GM23248 (cell line): ENCODE measurements around the gene DOK4. TPM values are rescaled to one million over a fixed set of nuclear protein-coding genes. Genes with fewer than 3 reads are reported as not detected.

Source experiments
- DNase-seq: peaks from one replicate; pipeline ENCODE4 v3.0.0-alpha.2; 2015
- H2AFZ ChIP-seq: fragments of 200-600 bp; sonication (generic); 2 replicates; pipeline ENCODE4 v1.6.1; 2016; ENCODE audit warnings: antibody characterized with exemption
- H3F3A ChIP-seq: fragments of 200-600 bp; sonication (generic); 2 replicates; pipeline ENCODE4 v1.6.1; 2016; ENCODE audit warnings: mild to moderate bottlenecking, antibody characterized with exemption, mixed run types; ENCODE audit not compliant: insufficient read depth
- H3K27ac ChIP-seq: fragments of 200-600 bp; sonication (generic); 2 replicates; pipeline ENCODE4 v1.5.1; 2016; ENCODE audit warnings: mild to moderate bottlenecking
- H3K27me3 ChIP-seq: fragments of 200-600 bp; sonication (generic); replicated peaks from 2 replicates; pipeline ENCODE4 v1.6.1; 2016; ENCODE audit warnings: mild to moderate bottlenecking; ENCODE audit not compliant: insufficient read depth
- H3K36me3 ChIP-seq: fragments of 200-600 bp; sonication (generic); 2 replicates; pipeline ENCODE4 v1.6.1; 2016; ENCODE audit warnings: low read depth, mild to moderate bottlenecking
- H3K4me1 ChIP-seq: fragments of 200-600 bp; sonication (generic); 2 replicates; pipeline ENCODE4 v1.6.1; 2016; ENCODE audit warnings: mild to moderate bottlenecking; ENCODE audit not compliant: insufficient read depth
- H3K4me2 ChIP-seq: fragments of 200-600 bp; sonication (generic); one replicate; pipeline ENCODE4 v1.6.1; 2016; ENCODE audit warnings: mild to moderate bottlenecking; ENCODE audit not compliant: unreplicated experiment
- H3K4me3 ChIP-seq: fragments of 200-600 bp; sonication (generic); 2 replicates; pipeline ENCODE4 v1.5.1; 2016; ENCODE audit warnings: mild to moderate bottlenecking
- H3K79me2 ChIP-seq: fragments of 200-600 bp; sonication (generic); 2 replicates; pipeline ENCODE4 v1.6.1; 2016; ENCODE audit warnings: mild to moderate bottlenecking; ENCODE audit not compliant: insufficient read depth
- H3K9ac ChIP-seq: fragments of 200-600 bp; sonication (generic); 2 replicates; pipeline ENCODE4 v1.6.1; 2016; ENCODE audit warnings: mild to moderate bottlenecking
- H3K9me2 ChIP-seq: fragments of 200-600 bp; sonication (generic); 2 replicates; pipeline ENCODE4 v1.6.1; 2016; ENCODE audit warnings: mixed run types, mild to moderate bottlenecking, moderate library complexity; ENCODE audit not compliant: insufficient read depth
- H3K9me3 ChIP-seq: fragments of 200-600 bp; sonication (generic); one replicate; pipeline ENCODE4 v1.6.1; 2017; ENCODE audit warnings: low read depth
- H4K20me1 ChIP-seq: fragments of 200-600 bp; sonication (generic); 2 replicates; pipeline ENCODE4 v1.6.0; 2016; ENCODE audit not compliant: insufficient read depth
- EZH2 ChIP-seq: fragments of 200-600 bp; sonication (generic); IDR thresholded peaks from 2 replicates; pipeline ENCODE4 v1.6.1; 2018; ENCODE audit warnings: antibody characterized with exemption, mild to moderate bottlenecking; ENCODE audit not compliant: insufficient read depth, poor library complexity, severe bottlenecking
- EZH2phosphoT487 ChIP-seq: fragments of 200-600 bp; sonication (generic); IDR thresholded peaks from 2 replicates; pipeline ENCODE4 v1.6.1; 2018; ENCODE audit warnings: antibody characterized with exemption, moderate library complexity, mild to moderate bottlenecking, low read depth; ENCODE audit not compliant: insufficient read depth
- WGBS, 2 experiments: methylation state at CpG; one replicate each; pipeline ENCODE4 v1.1.6; 2015 to 2017; ENCODE audit warnings: low lambda C conversion rate in 2 of 2, low coverage in 1 of 2; ENCODE audit errors: missing lambda C conversion rate in 2 of 2; 5-methylcytosine and 5-hydroxymethylcytosine counted together
- in situ Hi-C: fragments of 300-500 bp; cut with MboI; formaldehyde crosslinking; loops from 2 replicates; pipeline ENCODE4 v1.15.0; 2020
- polyA plus RNA-seq: library from polyadenylated mRNA; unstranded; fragments of >200 nt; fragmentation: Nextera tagmentation; extraction: Ambion mirVana; gene quantifications from 2 replicates; pipeline ENCODE4 v1.2.1, GENCODE V29; 2016
- total RNA-seq: library from RNA; depleted of rRNA; stranded (reverse); fragments of >200 nt; shearing (Covaris generic); gene quantifications from 2 replicates; pipeline ENCODE4 v1.2.3, GENCODE V29; 2014

DOK4 gene
- total and polyA plus RNA-seq, 2 experiments from 2014 or later = 44.6 to 60.5 TPM

DNA sequence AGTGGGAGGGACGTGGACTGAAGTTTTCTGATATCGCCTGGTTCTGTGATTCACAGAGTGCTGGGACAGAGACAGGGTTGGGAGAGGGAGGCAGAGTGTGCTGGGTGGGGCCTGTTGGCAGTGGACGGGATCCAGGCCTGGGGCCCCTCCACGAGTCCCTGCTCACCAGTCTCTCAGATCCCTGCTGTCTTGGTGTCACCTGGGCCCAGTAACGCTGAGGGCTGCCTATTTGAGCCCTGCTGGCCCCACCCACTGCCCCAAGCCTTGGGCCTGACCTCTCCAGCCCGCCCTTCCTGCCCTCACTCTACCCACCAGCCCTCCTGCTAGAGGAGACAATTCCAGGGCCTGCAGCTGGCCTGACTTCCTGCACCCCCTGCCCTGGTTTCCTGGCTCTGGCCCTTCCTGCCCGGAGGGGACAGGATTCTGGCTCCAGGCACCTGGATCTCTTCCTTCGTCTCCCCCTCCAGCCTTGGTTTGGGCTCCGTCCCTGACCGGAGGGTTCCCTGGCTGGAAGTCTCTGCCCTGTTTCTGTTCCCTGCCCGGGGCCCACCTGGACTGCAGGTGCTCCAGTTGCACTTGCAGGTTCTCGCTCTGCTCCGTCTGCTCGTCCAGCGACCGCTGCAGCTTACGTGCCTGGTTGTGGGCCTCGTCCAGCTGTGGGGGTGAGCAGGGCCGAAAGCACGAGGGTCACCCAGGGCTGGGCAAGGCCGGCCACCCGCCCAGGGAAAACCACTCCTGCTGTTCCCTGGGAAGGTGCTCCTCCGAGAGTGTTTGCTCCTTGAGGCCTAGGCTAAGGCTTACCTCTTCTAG lies 28.7 kb upstream of the DOK4 start:
- Histone ChIP-seq H4K20me1 (no peaks in the 10 kb centered on the region), H3K79me2 (no peaks in the 10 kb centered on the region), H3K4me2 (no peak overlapping the region), H2AFZ (no peak overlapping the region), H3K9ac (no peak overlapping the region), H3K9me3 (no peaks in the 10 kb centered on the region), H3K4me3 (no peak overlapping the region), H3K36me3 (no peaks in the 10 kb centered on the region), H3F3A (no peaks in the 10 kb centered on the region), H3K4me1 (no peaks in the 10 kb centered on the region), H3K27ac (no peak overlapping the region), H3K9me2 (no peaks in the 10 kb centered on the region), H3K27me3 (no peaks in the 10 kb centered on the region)
- DNase-seq = no peak
- in situ Hi-C loops = loop anchor here (10.0 kb wide), 1 partner anchor 210 kb away; no protein-coding TSS in a partner anchor
- WGBS, 2 experiments = 89 to 94% methylated on average over 20 to 23 of the region's 23 CpGs
- TF ChIP-seq EZH2 (no peak), EZH2phosphoT487 (no peak)

DNA sequence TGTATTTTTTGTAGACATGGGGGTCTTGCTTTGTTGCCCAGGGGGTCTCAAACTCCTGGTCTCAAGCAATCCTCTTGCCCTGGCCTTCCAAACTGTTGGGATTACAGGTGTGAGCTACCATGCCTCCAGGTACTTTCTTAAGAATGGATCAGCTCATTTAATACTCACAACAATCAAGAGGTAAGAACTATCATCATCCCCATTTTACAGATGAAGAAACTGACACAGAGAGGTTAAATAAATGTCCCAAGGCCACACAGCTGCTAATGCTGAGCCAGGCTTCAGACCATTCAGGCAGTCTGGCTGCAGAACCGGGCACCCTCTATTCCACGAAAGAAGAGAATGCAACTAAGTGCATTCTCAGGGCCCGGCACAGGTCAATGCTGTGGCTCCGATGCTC lies 28.1 kb upstream of the DOK4 start:
- H2AFZ ChIP-seq = no peak overlapping the region
- no peaks in the 10 kb centered on the region for H4K20me1 ChIP-seq
- in situ Hi-C loops = loop anchor here (10.0 kb wide), 1 partner anchor 210 kb away; no protein-coding TSS in a partner anchor
- no peaks in the 10 kb centered on the region for H3F3A ChIP-seq
- no peaks in the 10 kb centered on the region for H3K4me1 ChIP-seq
- no peaks in the 10 kb centered on the region for H3K36me3 ChIP-seq
- no peaks in the 10 kb centered on the region for H3K9me2 ChIP-seq
- no peak overlapping the region for H3K27ac ChIP-seq
- no peak for DNase-seq
- no peaks in the 10 kb centered on the region for H3K27me3 ChIP-seq
- H3K4me3 ChIP-seq = no peak overlapping the region
- no peaks in the 10 kb centered on the region for H3K79me2 ChIP-seq
- TF ChIP-seq EZH2 (no peak), EZH2phosphoT487 (no peak)
- no peaks in the 10 kb centered on the region for H3K9me3 ChIP-seq
- WGBS, 2 experiments = 73 to 75% methylated on average over 4 of the region's 4 CpGs
- H3K4me2 ChIP-seq = no peak overlapping the region
- no peak overlapping the region for H3K9ac ChIP-seq

GRCh38 chr16:57513371-57514102 lies 27.2 kb upstream of the DOK4 start:
- WGBS, 2 experiments = 49 to 50% methylated on average over 14 of the region's 14 CpGs
- in situ Hi-C loops = loop anchor here (10.0 kb wide), 1 partner anchor 209 kb away; no protein-coding TSS in a partner anchor
- Histone ChIP-seq H3K27me3 (no peaks in the 10 kb centered on the region), H3K4me3 (no peak overlapping the region), H2AFZ (no peak overlapping the region), H3K27ac (no peak overlapping the region), H3K9me2 (no peaks in the 10 kb centered on the region), H4K20me1 (no peaks in the 10 kb centered on the region), H3K9me3 (no peaks in the 10 kb centered on the region), H3K79me2 (no peaks in the 10 kb centered on the region), H3K4me2 (no peak overlapping the region), H3K36me3 (no peaks in the 10 kb centered on the region), H3K9ac (no peak overlapping the region), H3K4me1 (no peaks in the 10 kb centered on the region), H3F3A (no peaks in the 10 kb centered on the region)
- no peak for DNase-seq
- TF ChIP-seq EZH2phosphoT487 (no peak), EZH2 (no peak)

- no peaks in the 10 kb centered on the region for H3K36me3 ChIP-seq
- H3K4me3 ChIP-seq = no peak overlapping the region
- in situ Hi-C loops = loop anchor here (10.0 kb wide), 1 partner anchor 208 kb away; no protein-coding TSS in a partner anchor
- no peak overlapping the region for H3K9ac ChIP-seq
- H3K4me1 ChIP-seq = no peaks in the 10 kb centered on the region
- H3K27ac ChIP-seq = no peak overlapping the region
- no peak for DNase-seq
- H3F3A ChIP-seq = no peaks in the 10 kb centered on the region
- no peaks in the 10 kb centered on the region for H3K9me2 ChIP-seq
- no peak overlapping the region for H2AFZ ChIP-seq
- no peaks in the 10 kb centered on the region for H3K79me2 ChIP-seq
- H3K4me2 ChIP-seq = no peak overlapping the region
- H3K27me3 ChIP-seq = no peaks in the 10 kb centered on the region
- H3K9me3 ChIP-seq = no peaks in the 10 kb centered on the region
- TF ChIP-seq EZH2 = no peak
- TF ChIP-seq EZH2phosphoT487 = no peak
- no peaks in the 10 kb centered on the region for H4K20me1 ChIP-seq
- 97 to 99% methylated on average over 23 of the region's 23 CpGs for WGBS, 2 experiments
Measured at GRCh38 chr16:57512296-57513001, 26.2 kb upstream of the DOK4 start.
